GM23338 (cell line): ENCODE results near the gene TMEM182. TPM values are rescaled to one million over a fixed set of nuclear protein-coding genes. Genes with fewer than 3 reads are reported as not detected.

Experiments used
- ATAC-seq: fragments of 200-7000 bp; cut with Tn5 transposase; 3 replicates; pipeline ENCODE4 v1.9.1; 2020
- DNase-seq: peaks from one replicate; pipeline ENCODE4 v3.0.0-alpha.2; 2015; ENCODE audit warnings: low spot score
- H2AFZ ChIP-seq: fragments of 200-600 bp; sonication (generic); 2 replicates; pipeline ENCODE4 v1.8.0; 2016; ENCODE audit warnings: antibody characterized with exemption, mild to moderate bottlenecking, moderate library complexity
- H3F3A ChIP-seq: fragments of 200-600 bp; sonication (generic); replicated peaks from 2 replicates; pipeline ENCODE4 v1.8.0; 2017; ENCODE audit warnings: antibody characterized with exemption, mixed run types, low read depth
- H3K27ac ChIP-seq: fragments of 200-600 bp; sonication (generic); 2 replicates; pipeline ENCODE4 v1.6.1; 2016; ENCODE audit warnings: low read depth
- H3K27me3 ChIP-seq: fragments of 200-600 bp; sonication (generic); 2 replicates; pipeline ENCODE4 v1.8.0; 2016; ENCODE audit warnings: mild to moderate bottlenecking, mixed run types, moderate library complexity; ENCODE audit not compliant: insufficient read depth
- H3K36me3 ChIP-seq: fragments of 200-600 bp; sonication (generic); 2 replicates; pipeline ENCODE4 v1.8.0; 2016; ENCODE audit warnings: mild to moderate bottlenecking; ENCODE audit not compliant: insufficient read depth
- H3K4me1 ChIP-seq: fragments of 200-600 bp; sonication (generic); 2 replicates; pipeline ENCODE4 v1.8.0; 2016; ENCODE audit warnings: mild to moderate bottlenecking, moderate library complexity; ENCODE audit not compliant: insufficient read depth
- H3K4me2 ChIP-seq: fragments of 200-600 bp; sonication (generic); 2 replicates; pipeline ENCODE4 v1.7.1; 2017; ENCODE audit warnings: mixed run types
- H3K4me3 ChIP-seq: fragments of 200-600 bp; sonication (generic); 2 replicates; pipeline ENCODE4 v1.6.1; 2016; ENCODE audit warnings: mixed run types
- H3K79me2 ChIP-seq: fragments of 200-600 bp; sonication (generic); replicated peaks from 2 replicates; pipeline ENCODE4 v1.8.0; 2017; ENCODE audit warnings: mild to moderate bottlenecking; ENCODE audit not compliant: insufficient read depth
- H3K9me2 ChIP-seq: fragments of 200-600 bp; sonication (generic); 2 replicates; pipeline ENCODE4 v1.8.0; 2017; ENCODE audit not compliant: insufficient read depth
- H4K20me1 ChIP-seq: fragments of 200-600 bp; sonication (generic); replicated peaks from 2 replicates; pipeline ENCODE4 v1.8.0; 2017; ENCODE audit warnings: mild to moderate bottlenecking; ENCODE audit not compliant: insufficient read depth
- H3K27ac Mint-ChIP-seq: 2 replicates; pipeline ENCODE4 v1.8.0; 2020; ENCODE audit warnings: inconsistent platforms, mild to moderate bottlenecking, moderate library complexity, mixed read lengths
- H3K27me3 Mint-ChIP-seq: 3 replicates; pipeline ENCODE4 v1.8.0; 2022; ENCODE audit warnings: low read depth, mild to moderate bottlenecking, moderate library complexity, mixed read lengths, inconsistent platforms; ENCODE audit not compliant: insufficient read depth, poor library complexity
- H3K36me3 Mint-ChIP-seq: 3 replicates; pipeline ENCODE4 v1.8.0; 2021; ENCODE audit warnings: low read depth, mild to moderate bottlenecking, inconsistent platforms, moderate library complexity, mixed read lengths
- H3K4me1 Mint-ChIP-seq: 3 replicates; pipeline ENCODE4 v1.8.0; 2020; ENCODE audit warnings: mild to moderate bottlenecking, inconsistent platforms, mixed read lengths
- H3K4me3 Mint-ChIP-seq: 3 replicates; pipeline ENCODE4 v1.8.0; 2021; ENCODE audit warnings: moderate library complexity, mild to moderate bottlenecking, inconsistent platforms, mixed read lengths
- H3K9me3 Mint-ChIP-seq: 3 replicates; pipeline ENCODE4 v1.8.0; 2020; ENCODE audit warnings: moderate library complexity, mild to moderate bottlenecking, inconsistent platforms, mixed read lengths
- CREB1 ChIP-seq: fragments of 250-450 bp; sonication (Bioruptor Pico); IDR thresholded peaks from 2 replicates; pipeline ENCODE4 v1.5.0; 2020; ENCODE audit warnings: low read depth, mild to moderate bottlenecking, moderate library complexity
- CTCF ChIP-seq, 2 experiments: fragments of 200-600 bp in 1 of 2; sonication (generic) in 1 of 2; conservative IDR thresholded peaks; 2 replicates each; pipeline versions ENCODE4 v1.5.1 to v1.6.1; 2016 to 2017; ENCODE audit warnings: antibody characterized with exemption in 2 of 2, low read depth in 2 of 2, mild to moderate bottlenecking in 2 of 2, moderate library complexity in 1 of 2
- ETS1 ChIP-seq: IDR thresholded peaks from 2 replicates; pipeline ENCODE4 v1.6.1; 2016; ENCODE audit warnings: antibody characterized with exemption
- REST ChIP-seq: IDR thresholded peaks from one replicate; pipeline ENCODE4 v1.6.1; 2018; ENCODE audit warnings: antibody characterized with exemption; ENCODE audit not compliant: unreplicated experiment
- ZNF114 ChIP-seq: fragments of 250-450 bp; sonication (Bioruptor Pico); IDR thresholded peaks from 2 replicates; pipeline ENCODE4 v1.5.0; 2020; ENCODE audit warnings: mild to moderate bottlenecking, moderate library complexity
- ZNF462 ChIP-seq: fragments of 250-450 bp; sonication (Bioruptor Pico); IDR thresholded peaks from 2 replicates; pipeline ENCODE4 v1.5.0; 2020; ENCODE audit warnings: mild to moderate bottlenecking, moderate library complexity
- polyA plus RNA-seq: library from polyadenylated mRNA; unstranded; fragments of >200 nt; fragmentation: Nextera tagmentation; extraction: Ambion mirVana; gene quantifications from 2 replicates; pipeline ENCODE4 v1.2.1, GENCODE V29; 2016
- total RNA-seq: library from RNA; depleted of rRNA; stranded (reverse); fragments of >200 nt; shearing (Covaris generic); gene quantifications from 2 replicates; pipeline ENCODE4 v1.2.3, GENCODE V29; 2014

The TMEM182 gene
- total and polyA plus RNA-seq, 2 experiments from 2014 or later = 5.2 to 7.2 TPM

GRCh38 chr2:102806250-102806837, 44.5 kb downstream of the TMEM182 start:
- ATAC-seq (peak; percentile 86), DNase-seq (peak; percentile 71)
- Histone ChIP-seq H2AFZ (no peak overlapping the region), H3K9me2 (0 out of 2 replicates have a peak, but pooled peaks cover 4% of the 10 kb centered on the region), H3K27me3 (no peaks in the 10 kb centered on the region), H3K36me3 (peaks cover 6% of the 10 kb centered on the region), H3K79me2 (no peaks in the 10 kb centered on the region), H3K4me2 (no peak overlapping the region), H3F3A (no peaks in the 10 kb centered on the region), H4K20me1 (no peaks in the 10 kb centered on the region), H3K4me3 (no peak overlapping the region), H3K4me1 (no peaks in the 10 kb centered on the region), H3K27ac (no peak overlapping the region)
- Mint-ChIP-seq H3K36me3 (peaks cover 35% of the 10 kb centered on the region), H3K9me3 (peaks cover 27% of the 10 kb centered on the region), H3K4me3 (no peak overlapping the region), H3K27me3 (peaks cover 2% of the 10 kb centered on the region), H3K4me1 (no peaks in the 10 kb centered on the region), H3K27ac (no peak overlapping the region)
- no peak for TF ChIP-seq CREB1 (CRISPR knock-in tag)
- TF ChIP-seq CTCF (conservative IDR thresholded peaks at IDR 0.05; ENCODE audit: low read depth in 2 of 2) = peak; percentile 78 to 90
- no peak for TF ChIP-seq REST
- no peak for TF ChIP-seq ETS1
- TF ChIP-seq ZNF114 = no peak
- no peak for TF ChIP-seq ZNF462
